Measurements from ENCODE around the gene DHX16. TPM values are rescaled to one million over a fixed set of nuclear protein-coding genes. Genes with fewer than 3 reads are reported as not detected.

The DHX16 gene
- total and polyA plus RNA-seq, 10 donors = 21.7 to 39.7 (median 35.2) TPM

DNA sequence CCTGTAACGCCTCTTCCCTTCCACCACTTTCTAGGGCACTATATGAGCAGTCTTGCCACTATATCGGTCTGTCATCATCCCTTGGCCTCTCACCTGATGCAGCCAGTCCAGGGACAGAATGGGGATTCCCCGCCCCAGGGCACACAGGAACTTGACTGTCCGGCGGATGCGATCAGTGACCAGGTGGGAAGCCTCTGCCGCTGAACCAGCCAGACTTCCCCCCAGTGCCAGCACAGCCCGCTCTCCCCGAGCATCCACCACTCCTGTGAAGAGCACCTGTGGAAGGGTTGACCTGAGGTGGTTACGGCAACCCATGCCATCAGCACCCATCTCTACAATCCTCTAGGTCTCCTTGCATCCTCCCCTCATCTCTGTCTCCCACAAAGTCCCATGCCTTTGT, 30.2 kb upstream of the DHX16 start:
- Histone ChIP-seq H3K4me3 (no peak overlapping the region), H3K9me3 (no peaks in the 10 kb centered on the region), H3K4me1 (peaks cover 0 to 15% (median 2%) of the 10 kb centered on the region in 6 donors), H3K27me3 (replicated peaks in 1 of 7) (no peaks in the 10 kb centered on the region), H3K36me3 (peaks cover 0 to 89% (median 31%) of the 10 kb centered on the region in 6 donors), H3K27ac (no peak overlapping the region)
- DNase-seq = peak; percentile 55
- 92 to 98% (median 95%) methylated on average over 10 of the region's 10 CpGs for WGBS, 5 donors
- intact Hi-C loops (cut with DNase I; ENCODE audit: low total_unique reads) = no loop called here
- TF ChIP-seq POLR2AphosphoS5 (IDR thresholded peaks at IDR 0.05) = peak in 1 of 3 donors; percentile 54
- TF ChIP-seq, protein P1, sequence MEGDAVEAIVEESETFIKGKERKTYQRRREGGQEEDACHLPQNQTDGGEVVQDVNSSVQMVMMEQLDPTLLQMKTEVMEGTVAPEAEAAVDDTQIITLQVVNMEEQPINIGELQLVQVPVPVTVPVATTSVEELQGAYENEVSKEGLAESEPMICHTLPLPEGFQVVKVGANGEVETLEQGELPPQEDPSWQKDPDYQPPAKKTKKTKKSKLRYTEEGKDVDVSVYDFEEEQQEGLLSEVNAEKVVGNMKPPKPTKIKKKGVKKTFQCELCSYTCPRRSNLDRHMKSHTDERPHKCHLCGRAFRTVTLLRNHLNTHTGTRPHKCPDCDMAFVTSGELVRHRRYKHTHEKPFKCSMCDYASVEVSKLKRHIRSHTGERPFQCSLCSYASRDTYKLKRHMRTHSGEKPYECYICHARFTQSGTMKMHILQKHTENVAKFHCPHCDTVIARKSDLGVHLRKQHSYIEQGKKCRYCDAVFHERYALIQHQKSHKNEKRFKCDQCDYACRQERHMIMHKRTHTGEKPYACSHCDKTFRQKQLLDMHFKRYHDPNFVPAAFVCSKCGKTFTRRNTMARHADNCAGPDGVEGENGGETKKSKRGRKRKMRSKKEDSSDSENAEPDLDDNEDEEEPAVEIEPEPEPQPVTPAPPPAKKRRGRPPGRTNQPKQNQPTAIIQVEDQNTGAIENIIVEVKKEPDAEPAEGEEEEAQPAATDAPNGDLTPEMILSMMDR (IDR thresholded peaks at IDR 0.05 in 8 of 11, conservative IDR thresholded peaks at IDR 0.05 in 3 of 11) = no peak

DNA sequence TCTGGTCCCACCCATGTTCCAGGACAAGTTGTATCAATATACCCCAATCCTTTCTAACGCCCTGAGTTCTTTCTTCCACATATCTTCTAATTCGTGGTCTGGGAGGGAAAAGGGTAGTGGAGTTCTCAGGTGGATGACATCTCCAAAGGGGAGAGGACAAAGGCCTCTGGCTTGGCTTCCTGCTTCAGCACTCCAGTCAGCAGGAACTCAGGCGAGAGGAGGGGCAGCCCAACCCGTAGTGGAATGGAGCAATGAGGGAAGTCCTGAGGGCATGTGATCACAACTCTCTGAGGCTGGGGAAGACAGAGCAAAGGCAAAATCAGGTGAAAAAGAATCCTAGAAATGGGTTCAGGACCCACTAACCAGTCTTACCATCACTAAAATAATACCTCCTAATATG, 27.5 kb upstream of the DHX16 start:
- Histone ChIP-seq H3K4me1 (peaks cover 0 to 15% (median 2%) of the 10 kb centered on the region in 6 donors), H3K9me3 (no peaks in the 10 kb centered on the region), H3K27ac (no peak overlapping the region), H3K4me3 (no peak overlapping the region), H3K36me3 (peaks cover 0 to 63% (median 16%) of the 10 kb centered on the region in 6 donors), H3K27me3 (replicated peaks in 1 of 7) (no peaks in the 10 kb centered on the region)
- intact Hi-C loops (cut with DNase I; ENCODE audit: low total_unique reads) = no loop called here
- no peak for TF ChIP-seq POLR2A (IDR thresholded peaks at IDR 0.05)
- TF ChIP-seq POLR2AphosphoS5 (IDR thresholded peaks at IDR 0.05) = no peak
- TF ChIP-seq, protein P1 (IDR thresholded peaks at IDR 0.05 in 8 of 11, conservative IDR thresholded peaks at IDR 0.05 in 3 of 11) = no peak
- WGBS, 5 donors = 52 to 67% (median 63%) methylated on average over 4 of the region's 4 CpGs
- no peak for DNase-seq

DNA sequence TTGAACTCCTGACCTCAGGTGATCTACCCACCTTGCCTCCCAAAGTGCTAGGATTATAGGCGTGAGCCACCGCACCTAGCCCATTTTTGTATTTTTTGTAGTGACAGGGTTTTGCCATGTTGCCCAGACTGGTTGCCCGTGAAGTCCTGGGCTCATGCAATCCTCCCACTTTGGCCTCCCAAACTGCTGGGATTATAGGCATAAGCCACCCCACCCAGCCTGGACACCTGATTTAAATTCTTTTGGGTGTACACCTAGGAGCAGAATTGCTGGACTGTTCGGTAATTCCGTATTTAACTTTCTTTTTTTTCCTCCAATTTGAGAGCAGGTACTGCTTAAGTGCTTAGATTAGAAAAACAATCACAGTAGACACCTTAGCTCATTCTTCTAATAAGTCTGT, 23.6 kb upstream of the DHX16 start:
- TF ChIP-seq POLR2AphosphoS5 (IDR thresholded peaks at IDR 0.05) (no peak), POLR2A (IDR thresholded peaks at IDR 0.05) (no peak)
- TF ChIP-seq, protein P1 (IDR thresholded peaks at IDR 0.05 in 8 of 11, conservative IDR thresholded peaks at IDR 0.05 in 3 of 11) = no peak
- Histone ChIP-seq H3K9me3 (no peaks in the 10 kb centered on the region), H3K4me3 (no peak overlapping the region), H3K4me1 (peaks cover under 1 to 9% (median 5%) of the 10 kb centered on the region in 6 donors), H3K27ac (no peak overlapping the region), H3K36me3 (peaks cover 0 to 24% (median 6%) of the 10 kb centered on the region in 6 donors), H3K27me3 (replicated peaks in 1 of 7) (no peaks in the 10 kb centered on the region)
- intact Hi-C loops (cut with DNase I; ENCODE audit: low total_unique reads) = no loop called here
- 93 to 99% (median 96%) methylated on average over 5 of the region's 5 CpGs for WGBS, 5 donors
- DNase-seq = peak; percentile 4

DNA sequence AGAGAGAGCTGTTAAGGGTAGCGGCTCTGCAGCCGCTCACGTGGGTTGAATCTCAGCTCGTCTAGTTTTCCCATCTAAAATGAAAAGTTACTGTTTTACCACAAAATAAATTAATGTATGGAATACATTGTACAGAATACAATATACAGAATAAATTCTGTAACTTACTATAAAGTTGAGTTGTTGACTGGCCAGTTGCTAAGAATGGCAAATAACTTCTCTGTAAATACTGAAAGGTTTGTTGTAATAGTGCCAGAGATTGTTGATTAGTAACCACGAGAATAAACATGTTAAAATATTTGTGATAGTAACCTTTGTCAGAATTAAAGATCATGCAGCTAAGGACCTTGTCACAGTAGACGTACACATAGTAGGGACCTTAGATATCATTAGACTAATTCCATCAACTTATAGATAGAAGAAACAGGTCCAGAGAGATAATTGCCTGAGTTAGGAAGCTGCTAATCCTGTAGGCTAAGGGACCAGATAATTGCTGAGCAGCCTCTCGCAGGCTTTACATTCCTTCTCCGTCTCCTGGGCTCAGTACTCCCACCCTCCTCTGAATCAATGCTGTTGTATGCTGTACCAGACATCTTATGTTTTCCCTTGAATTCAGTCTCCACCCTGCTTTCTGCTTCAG, 18.5 kb upstream of the DHX16 start:
- DNase-seq = no peak
- Histone ChIP-seq H3K27me3 (replicated peaks in 1 of 7) (no peaks in the 10 kb centered on the region), H3K36me3 (no peaks in the 10 kb centered on the region), H3K4me1 (peaks cover 34 to 46% (median 43%) of the 10 kb centered on the region in 6 donors), H3K4me3 (peak overlapping the region; percentile 40 to 98 (median 68)), H3K27ac (peak overlapping the region; percentile 39 to 100 (median 98)), H3K9me3 (no peaks in the 10 kb centered on the region)
- TF ChIP-seq POLR2AphosphoS5 (IDR thresholded peaks at IDR 0.05) = no peak
- TF ChIP-seq, protein P1 (IDR thresholded peaks at IDR 0.05 in 8 of 11, conservative IDR thresholded peaks at IDR 0.05 in 3 of 11) = peak in 1 of 11 experiments; percentile 2
- 22 to 33% (median 27%) methylated on average over 8 of the region's 8 CpGs for WGBS, 5 donors
- intact Hi-C loops (cut with DNase I; ENCODE audit: low total_unique reads) = no loop called here

Measured in spleen (tissue), 11 donors.